HEK293 (cell line): ENCODE measurements around the gene CATSPERZ.

Experiments used
- BCL11B ChIP-seq: fragments of 450-650 bp; formaldehyde crosslinking; IDR thresholded peaks from 2 replicates; pipeline ENCODE4 v1.5.1; 2016; ENCODE audit warnings: low read depth, missing biosample characterization, missing genetic modification characterization
- EGR2 ChIP-seq: fragments of 450-650 bp; formaldehyde crosslinking; IDR thresholded peaks from 2 replicates; pipeline ENCODE4 v1.5.1; 2016; ENCODE audit warnings: low read depth, missing biosample characterization, missing genetic modification characterization
- GLI4 ChIP-seq: fragments of 450-650 bp; formaldehyde crosslinking; IDR thresholded peaks from 2 replicates; pipeline ENCODE4 v1.5.1; 2016; ENCODE audit warnings: missing biosample characterization, missing genetic modification characterization
- GLIS1 ChIP-seq: fragments of 450-650 bp; formaldehyde crosslinking; IDR thresholded peaks from 2 replicates; pipeline ENCODE4 v1.5.1; 2016; ENCODE audit warnings: missing biosample characterization, missing genetic modification characterization
- HOXA7 ChIP-seq: sonication (generic); formaldehyde crosslinking; IDR thresholded peaks from 2 replicates; pipeline ENCODE4 v1.8.1; 2022; ENCODE audit warnings: missing genetic modification reagents, borderline replicate concordance
- PATZ1 ChIP-seq: fragments of 450-650 bp; formaldehyde crosslinking; IDR thresholded peaks from 2 replicates; pipeline ENCODE4 v1.5.1; 2016; ENCODE audit warnings: missing biosample characterization, missing genetic modification characterization
- PRDM10 ChIP-seq: fragments of 450-650 bp; formaldehyde crosslinking; IDR thresholded peaks from 2 replicates; pipeline ENCODE4 v1.5.1; 2016; ENCODE audit warnings: missing biosample characterization, missing genetic modification characterization
- TSHZ1 ChIP-seq: fragments of 450-650 bp; formaldehyde crosslinking; IDR thresholded peaks from 2 replicates; pipeline ENCODE4 v1.5.1; 2016; ENCODE audit warnings: missing biosample characterization, missing genetic modification characterization, borderline replicate concordance
- WT1 ChIP-seq: fragments of 450-650 bp; formaldehyde crosslinking; IDR thresholded peaks from 2 replicates; pipeline ENCODE4 v1.5.1; 2016; ENCODE audit warnings: missing biosample characterization, missing genetic modification characterization
- ZBTB20 ChIP-seq: fragments of 450-650 bp; formaldehyde crosslinking; IDR thresholded peaks from 2 replicates; pipeline ENCODE4 v1.5.1; 2016; ENCODE audit warnings: missing biosample characterization, missing genetic modification characterization
- ZBTB48 ChIP-seq: fragments of 450-650 bp; formaldehyde crosslinking; IDR thresholded peaks from 2 replicates; pipeline ENCODE4 v1.5.1; 2016; ENCODE audit warnings: missing biosample characterization, missing genetic modification characterization
- ZNF112 ChIP-seq: fragments of 450-650 bp; formaldehyde crosslinking; IDR thresholded peaks from 2 replicates; pipeline ENCODE4 v1.5.0; 2017; ENCODE audit warnings: missing biosample characterization, missing genetic modification characterization
- ZNF146 ChIP-seq: fragments of 450-650 bp; formaldehyde crosslinking; IDR thresholded peaks from 2 replicates; pipeline ENCODE4 v1.5.1; 2016; ENCODE audit warnings: missing biosample characterization, missing genetic modification characterization
- ZNF169 ChIP-seq: fragments of 450-650 bp; formaldehyde crosslinking; IDR thresholded peaks from 2 replicates; pipeline ENCODE4 v1.5.1; 2016; ENCODE audit warnings: missing biosample characterization, missing genetic modification characterization
- ZNF274 ChIP-seq, 2 experiments: fragments of 200-500 bp in 1 of 2; fragments of 450-650 bp in 1 of 2; sonication (Bioruptor generic) in 1 of 2; formaldehyde crosslinking in 1 of 2; IDR thresholded peaks; 2 replicates each; pipeline versions ENCODE4 v1.5.1 to v1.6.1; 2014 to 2016; ENCODE audit warnings: borderline replicate concordance in 1 of 2, inconsistent platforms in 1 of 2, low read length in 1 of 2, missing biosample characterization in 1 of 2, missing genetic modification characterization in 1 of 2
- ZNF280D ChIP-seq: fragments of 450-650 bp; formaldehyde crosslinking; IDR thresholded peaks from 2 replicates; pipeline ENCODE4 v1.5.1; 2016; ENCODE audit warnings: missing biosample characterization, missing genetic modification characterization
- ZNF341 ChIP-seq: fragments of 450-650 bp; formaldehyde crosslinking; IDR thresholded peaks from 2 replicates; pipeline ENCODE4; 2016; ENCODE audit warnings: low read depth, missing biosample characterization, missing genetic modification characterization
- ZNF433 ChIP-seq: fragments of 450-650 bp; formaldehyde crosslinking; IDR thresholded peaks from 2 replicates; pipeline ENCODE4 v1.5.1; 2016; ENCODE audit warnings: missing biosample characterization, missing genetic modification characterization, low read depth
- ZNF488 ChIP-seq: fragments of 450-650 bp; formaldehyde crosslinking; IDR thresholded peaks from 2 replicates; pipeline ENCODE4 v1.5.1; 2016; ENCODE audit warnings: missing biosample characterization, missing genetic modification characterization
- ZNF670 ChIP-seq: fragments of 450-650 bp; formaldehyde crosslinking; IDR thresholded peaks from 2 replicates; pipeline ENCODE4 v1.5.1; 2016; ENCODE audit warnings: missing biosample characterization, missing genetic modification characterization, low read depth
- ZNF704 ChIP-seq: fragments of 450-650 bp; formaldehyde crosslinking; IDR thresholded peaks from 2 replicates; pipeline ENCODE4 v1.5.1; 2016; ENCODE audit warnings: missing biosample characterization, missing genetic modification characterization
- ZNF843 ChIP-seq: fragments of 450-650 bp; formaldehyde crosslinking; IDR thresholded peaks from 2 replicates; pipeline ENCODE4 v1.5.1; 2016; ENCODE audit warnings: missing biosample characterization, missing genetic modification characterization
- ZSCAN16 ChIP-seq: fragments of 450-650 bp; formaldehyde crosslinking; IDR thresholded peaks from 2 replicates; pipeline ENCODE4 v1.5.1; 2016; ENCODE audit warnings: missing biosample characterization, missing genetic modification characterization
- ZSCAN30 ChIP-seq: fragments of 450-650 bp; IDR thresholded peaks from 2 replicates; pipeline ENCODE4 v1.5.1; 2018; ENCODE audit warnings: missing biosample characterization, mild to moderate bottlenecking, missing genetic modification characterization, moderate library complexity

CATSPERZ gene

GRCh38 chr11:64305691-64306562 lies 5.8 kb downstream of the CATSPERZ start (continued):
- TF ChIP-seq ZNF280D (tag by site-specific recombination) (no peak), ZNF843 (tag by site-specific recombination) (no peak), ZNF433 (no peak), GLI4 (tag by site-specific recombination) (no peak), ZNF670 (tag by site-specific recombination) (no peak), ZNF112 (no peak), GLIS1 (tag by site-specific recombination) (peak; percentile 89), ZNF341 (tag by site-specific recombination) (peak; percentile 44), ZSCAN16 (tag by site-specific recombination) (no peak), EGR2 (tag by site-specific recombination) (peak; percentile 35; the same call in 1 of the 2 replicates), ZNF488 (tag by site-specific recombination) (no peak), ZNF146 (tag by site-specific recombination) (no peak), ZBTB20 (tag by site-specific recombination) (peak; percentile 89), WT1 (tag by site-specific recombination) (0 out of 2 replicates have a peak, but pooled peaks have one; percentile 10), ZBTB48 (tag by site-specific recombination) (peak; percentile 84), TSHZ1 (tag by site-specific recombination) (no peak), ZSCAN30 (no peak), PATZ1 (tag by site-specific recombination) (peak; percentile 63), PRDM10 (tag by site-specific recombination) (no peak), BCL11B (tag by site-specific recombination) (peak; percentile 78), ZNF169 (tag by site-specific recombination) (no peak), ZNF274 (IDR thresholded peaks at IDR 0.05; ENCODE audit: low read length) (no peak), ZNF274 (tag by site-specific recombination; IDR thresholded peaks at IDR 0.05; ENCODE audit: borderline replicate concordance) (no peak), HOXA7 (CRISPR knock-in tag) (no peak), ZNF704 (tag by site-specific recombination) (no peak)
